Esophagus muscularis mucosa (tissue), 3 donors: ENCODE results near the gene SENP6.
"Not testable (repeated sequence)": the region's sequence is repeated elsewhere in the genome, so short reads cannot be mapped to it uniquely, and the experiment has no call there.

Experiments
- CTCF ChIP-seq, 3 experiments: fragments of 200-600 bp in 2 of 3; fragments of 450-650 bp in 1 of 3; sonication (generic) in 2 of 3; IDR thresholded peaks; one replicate each; pipeline ENCODE4 v1.5.1; 2017 to 2019; ENCODE audit warnings: antibody characterized with exemption in 3 of 3, mild to moderate bottlenecking in 2 of 3, moderate library complexity in 1 of 3
- POLR2A ChIP-seq: fragments of 450-650 bp; IDR thresholded peaks from one replicate; pipeline ENCODE4 v1.6.1; 2017; ENCODE audit warnings: antibody characterized with exemption, moderate library complexity, mild to moderate bottlenecking, low read depth
- POLR2AphosphoS5 ChIP-seq, 2 donors: sonication (generic); formaldehyde crosslinking; IDR thresholded peaks; one replicate each; pipeline ENCODE4 v1.6.1; 2017; ENCODE audit warnings: antibody characterized with exemption in 2 of 2

- TF ChIP-seq CTCF (IDR thresholded peaks at IDR 0.05); POLR2A; POLR2AphosphoS5 (IDR thresholded peaks at IDR 0.05): not testable (repeated sequence)
These were observed 31.0 kb upstream of the SENP6 start for GRCh38 chr6:75570671-75571070.
